ENCODE measurements around the gene FHIT.

The FHIT gene

DNA sequence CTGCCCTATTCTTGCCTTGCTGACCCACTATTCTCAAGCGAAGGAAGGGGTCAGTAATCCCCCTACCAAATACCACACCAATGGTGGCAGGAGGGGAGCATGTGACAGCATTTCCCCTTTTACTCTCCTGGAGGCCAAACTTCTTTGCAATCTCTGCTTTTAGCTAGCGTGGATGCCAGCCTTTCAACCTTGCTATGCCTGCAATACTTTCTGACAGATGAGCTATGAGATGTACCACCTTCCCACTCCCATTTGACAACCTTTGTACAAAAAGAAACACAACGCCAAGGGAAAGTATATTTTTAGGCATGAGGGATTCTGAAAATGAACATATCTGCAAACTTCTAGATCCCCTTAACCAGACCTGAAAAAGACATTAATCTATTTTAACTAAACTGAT is 302.1 kb downstream of the FHIT start:
- Histone ChIP-seq H3K4me3 (ENCODE audit: insufficient read depth, low read length, poor library complexity, severe bottlenecking) (no peak overlapping the region), H3F3A (ENCODE audit: insufficient read depth) (no peaks in the 10 kb centered on the region), H3K9me3 (ENCODE audit: insufficient read depth, low read length) (no peaks in the 10 kb centered on the region), H2AFZ (ENCODE audit: low read depth, low read length, severe bottlenecking) (no peak overlapping the region), H3K36me3 (ENCODE audit: low read length) (no peaks in the 10 kb centered on the region), H3K9me2 (replicated peaks; ENCODE audit: insufficient read depth, low read length) (no peaks in the 10 kb centered on the region), H3K9ac (ENCODE audit: low read length) (no peak overlapping the region), H4K20me1 (ENCODE audit: low read depth, low read length) (no peaks in the 10 kb centered on the region), H3K4me2 (ENCODE audit: low read depth, low read length, poor library complexity, severe bottlenecking) (no peak overlapping the region), H3K27me3 (ENCODE audit: low read length) (no peaks in the 10 kb centered on the region), H3K79me2 (ENCODE audit: insufficient read depth, low read length) (no peaks in the 10 kb centered on the region), H3K27ac (ENCODE audit: low read depth, low read length) (no peak overlapping the region)
- no peak for TF ChIP-seq EZH2phosphoT487 (conservative IDR thresholded peaks at IDR 0.05; ENCODE audit: low read length)
- TF ChIP-seq, protein P1, sequence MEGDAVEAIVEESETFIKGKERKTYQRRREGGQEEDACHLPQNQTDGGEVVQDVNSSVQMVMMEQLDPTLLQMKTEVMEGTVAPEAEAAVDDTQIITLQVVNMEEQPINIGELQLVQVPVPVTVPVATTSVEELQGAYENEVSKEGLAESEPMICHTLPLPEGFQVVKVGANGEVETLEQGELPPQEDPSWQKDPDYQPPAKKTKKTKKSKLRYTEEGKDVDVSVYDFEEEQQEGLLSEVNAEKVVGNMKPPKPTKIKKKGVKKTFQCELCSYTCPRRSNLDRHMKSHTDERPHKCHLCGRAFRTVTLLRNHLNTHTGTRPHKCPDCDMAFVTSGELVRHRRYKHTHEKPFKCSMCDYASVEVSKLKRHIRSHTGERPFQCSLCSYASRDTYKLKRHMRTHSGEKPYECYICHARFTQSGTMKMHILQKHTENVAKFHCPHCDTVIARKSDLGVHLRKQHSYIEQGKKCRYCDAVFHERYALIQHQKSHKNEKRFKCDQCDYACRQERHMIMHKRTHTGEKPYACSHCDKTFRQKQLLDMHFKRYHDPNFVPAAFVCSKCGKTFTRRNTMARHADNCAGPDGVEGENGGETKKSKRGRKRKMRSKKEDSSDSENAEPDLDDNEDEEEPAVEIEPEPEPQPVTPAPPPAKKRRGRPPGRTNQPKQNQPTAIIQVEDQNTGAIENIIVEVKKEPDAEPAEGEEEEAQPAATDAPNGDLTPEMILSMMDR (IDR thresholded peaks at IDR 0.05; ENCODE audit: insufficient read depth, low read length, poor library complexity, severe bottlenecking): no peak

DNA sequence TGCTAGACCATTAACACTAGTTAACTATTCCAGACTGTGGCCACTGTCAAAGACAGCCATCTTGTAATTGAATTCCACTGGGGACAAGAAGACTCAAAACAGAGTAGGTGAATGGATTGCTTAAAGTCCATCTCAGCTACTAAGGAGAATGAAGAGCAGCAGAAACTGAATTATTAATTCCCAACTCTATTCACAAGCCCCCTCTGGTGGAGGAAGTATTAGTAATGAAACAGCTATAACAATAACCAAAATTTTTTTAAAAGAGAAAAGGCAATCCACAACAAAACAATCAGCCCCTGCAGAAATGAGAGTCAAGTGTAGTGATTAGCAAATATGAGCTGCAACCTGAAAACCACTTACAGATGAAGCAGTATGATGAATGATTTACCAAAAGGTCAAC is 302.8 kb downstream of the FHIT start:
- no peaks in the 10 kb centered on the region for H3K9me2 ChIP-seq (replicated peaks; ENCODE audit: insufficient read depth, low read length)
- H3K4me2 ChIP-seq (ENCODE audit: low read depth, low read length, poor library complexity, severe bottlenecking): no peak overlapping the region
- H3K36me3 ChIP-seq (ENCODE audit: low read length): no peaks in the 10 kb centered on the region
- no peaks in the 10 kb centered on the region for H3K27me3 ChIP-seq (ENCODE audit: low read length)
- H3K27ac ChIP-seq (ENCODE audit: low read depth, low read length): no peak overlapping the region
- no peaks in the 10 kb centered on the region for H3K9me3 ChIP-seq (ENCODE audit: insufficient read depth, low read length)
- TF ChIP-seq, protein P1 (IDR thresholded peaks at IDR 0.05; ENCODE audit: insufficient read depth, low read length, poor library complexity, severe bottlenecking): no peak
- TF ChIP-seq EZH2phosphoT487 (conservative IDR thresholded peaks at IDR 0.05; ENCODE audit: low read length): no peak
- H3K9ac ChIP-seq (ENCODE audit: low read length): no peak overlapping the region
- no peaks in the 10 kb centered on the region for H3K79me2 ChIP-seq (ENCODE audit: insufficient read depth, low read length)
- no peak overlapping the region for H3K4me3 ChIP-seq (ENCODE audit: insufficient read depth, low read length, poor library complexity, severe bottlenecking)
- H3F3A ChIP-seq (ENCODE audit: insufficient read depth): no peaks in the 10 kb centered on the region
- H2AFZ ChIP-seq (ENCODE audit: low read depth, low read length, severe bottlenecking): no peak overlapping the region
- H4K20me1 ChIP-seq (ENCODE audit: low read depth, low read length): no peaks in the 10 kb centered on the region

DNA sequence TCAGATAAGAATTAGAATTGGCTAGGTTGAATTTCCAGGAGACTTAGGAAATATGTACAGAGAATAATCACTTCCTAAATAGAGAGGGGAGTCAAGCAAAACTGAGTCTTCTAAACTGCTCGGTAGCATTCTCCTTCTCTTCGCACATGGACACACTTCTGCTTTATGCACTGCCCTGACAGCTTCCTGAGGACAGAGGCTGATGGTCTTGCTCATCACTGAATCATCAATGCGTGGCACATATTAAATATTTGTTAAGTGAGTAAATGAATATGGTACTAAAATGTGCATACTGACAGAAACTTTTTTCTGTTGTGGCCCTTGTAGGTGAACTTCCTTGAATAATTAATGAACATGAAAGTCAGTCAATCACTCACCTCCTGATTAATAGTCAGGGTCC is 315.5 kb downstream of the FHIT start:
- H3F3A ChIP-seq (ENCODE audit: insufficient read depth): no peaks in the 10 kb centered on the region
- no peaks in the 10 kb centered on the region for H4K20me1 ChIP-seq (ENCODE audit: low read depth, low read length)
- H3K27ac ChIP-seq (ENCODE audit: low read depth, low read length): no peak overlapping the region
- TF ChIP-seq EZH2phosphoT487 (conservative IDR thresholded peaks at IDR 0.05; ENCODE audit: low read length): no peak
- TF ChIP-seq, protein P1 (IDR thresholded peaks at IDR 0.05; ENCODE audit: insufficient read depth, low read length, poor library complexity, severe bottlenecking): no peak
- no peaks in the 10 kb centered on the region for H3K9me2 ChIP-seq (replicated peaks; ENCODE audit: insufficient read depth, low read length)
- H3K79me2 ChIP-seq (ENCODE audit: insufficient read depth, low read length): no peaks in the 10 kb centered on the region
- no peaks in the 10 kb centered on the region for H3K27me3 ChIP-seq (ENCODE audit: low read length)
- no peak overlapping the region for H2AFZ ChIP-seq (ENCODE audit: low read depth, low read length, severe bottlenecking)
- no peak overlapping the region for H3K4me3 ChIP-seq (ENCODE audit: insufficient read depth, low read length, poor library complexity, severe bottlenecking)
- H3K9ac ChIP-seq (ENCODE audit: low read length): no peak overlapping the region
- no peak overlapping the region for H3K4me2 ChIP-seq (ENCODE audit: low read depth, low read length, poor library complexity, severe bottlenecking)
- no peaks in the 10 kb centered on the region for H3K9me3 ChIP-seq (ENCODE audit: insufficient read depth, low read length)
- H3K36me3 ChIP-seq (ENCODE audit: low read length): no peaks in the 10 kb centered on the region
